Measurements from ENCODE around the gene BHLHA15.

GRCh38 chr7:98168904-98169621, 42.2 kb upstream of the BHLHA15 start:
- TF ChIP-seq POLR2A (IDR thresholded peaks at IDR 0.05), result no peak
- TF ChIP-seq POLR2AphosphoS5 (IDR thresholded peaks at IDR 0.05), result no peak
- TF ChIP-seq CTCF (IDR thresholded peaks at IDR 0.05), result peak in 1 of 6 experiments; percentile 3
